ENCODE measurements around the gene HMGCR.

The HMGCR gene

GRCh38 chr5:75380099-75380498 lies 43.1 kb downstream of the HMGCR start:
- H3K36me3 ChIP-seq (replicated peaks; ENCODE audit: insufficient read depth, low read length) = 0 out of 2 replicates have a peak, but pooled peaks cover 4% of the 10 kb centered on the region
- H3K9me3 ChIP-seq (replicated peaks; ENCODE audit: insufficient read depth, low read length) = no peaks in the 10 kb centered on the region

GRCh38 chr5:75381456-75381855 lies 44.4 kb downstream of the HMGCR start:
- no peaks in the 10 kb centered on the region for H3F3A ChIP-seq (ENCODE audit: insufficient read depth, low read length)
- H3K9me2 ChIP-seq (replicated peaks; ENCODE audit: insufficient read depth, low read length) = no peaks in the 10 kb centered on the region
- no peaks in the 10 kb centered on the region for H3K4me1 ChIP-seq (ENCODE audit: low read length)
- H3K27me3 ChIP-seq (replicated peaks; ENCODE audit: insufficient read depth, low read length) = no peaks in the 10 kb centered on the region
- no peak overlapping the region for H2AFZ ChIP-seq (ENCODE audit: low read length)
- no peaks in the 10 kb centered on the region for H3K9me3 ChIP-seq (replicated peaks; ENCODE audit: insufficient read depth, low read length)
- no peak for DNase-seq
- TF ChIP-seq CTCF (IDR thresholded peaks at IDR 0.05; ENCODE audit: low read length) = no peak
- no peak overlapping the region for H3K27ac ChIP-seq (ENCODE audit: low read length)
- no peak overlapping the region for H3K4me2 ChIP-seq (ENCODE audit: low read depth, low read length)
- H3K4me3 ChIP-seq (ENCODE audit: low read length) = no peak overlapping the region
- H3K36me3 ChIP-seq (replicated peaks; ENCODE audit: insufficient read depth, low read length) = 0 out of 2 replicates have a peak, but pooled peaks cover 4% of the 10 kb centered on the region
- no peaks in the 10 kb centered on the region for H3K79me2 ChIP-seq (ENCODE audit: low read length)
- no peaks in the 10 kb centered on the region for H4K20me1 ChIP-seq (ENCODE audit: insufficient read depth, low read length)
- no peak overlapping the region for H3K9ac ChIP-seq (ENCODE audit: low read length)

More at GRCh38 chr5:75380099-75380498, 43.1 kb downstream of the HMGCR start:
- TF ChIP-seq CTCF (IDR thresholded peaks at IDR 0.05; ENCODE audit: low read length) (no peak), EZH2 (optimal IDR thresholded peaks at IDR 0.05; ENCODE audit: low read depth, low read length) (no peak), EZH2phosphoT487 (IDR thresholded peaks at IDR 0.05; ENCODE audit: low read length) (no peak)
- no peak overlapping the region for H3K27ac ChIP-seq (ENCODE audit: low read length)
- no peaks in the 10 kb centered on the region for H3K9me2 ChIP-seq (replicated peaks; ENCODE audit: insufficient read depth, low read length)
- DNase-seq = no peak
- H3K4me1 ChIP-seq (ENCODE audit: low read length) = no peaks in the 10 kb centered on the region
- H3K4me3 ChIP-seq (ENCODE audit: low read length) = no peak overlapping the region
- no peak overlapping the region for H3K4me2 ChIP-seq (ENCODE audit: low read depth, low read length)
- no peaks in the 10 kb centered on the region for H3F3A ChIP-seq (ENCODE audit: insufficient read depth, low read length)
- no peaks in the 10 kb centered on the region for H3K79me2 ChIP-seq (ENCODE audit: low read length)
- H2AFZ ChIP-seq (ENCODE audit: low read length) = no peak overlapping the region
- no peaks in the 10 kb centered on the region for H3K27me3 ChIP-seq (replicated peaks; ENCODE audit: insufficient read depth, low read length)
- no peaks in the 10 kb centered on the region for H4K20me1 ChIP-seq (ENCODE audit: insufficient read depth, low read length)
- no peak overlapping the region for H3K9ac ChIP-seq (ENCODE audit: low read length)

- no peak overlapping the region for H2AFZ ChIP-seq (ENCODE audit: low read length)
- no peaks in the 10 kb centered on the region for H3K9me3 ChIP-seq (replicated peaks; ENCODE audit: insufficient read depth, low read length)
- no peak overlapping the region for H3K4me2 ChIP-seq (ENCODE audit: low read depth, low read length)
- no peak overlapping the region for H3K27ac ChIP-seq (ENCODE audit: low read length)
- no peak overlapping the region for H3K9ac ChIP-seq (ENCODE audit: low read length)
- no peaks in the 10 kb centered on the region for H3K27me3 ChIP-seq (replicated peaks; ENCODE audit: insufficient read depth, low read length)
- H3K36me3 ChIP-seq (replicated peaks; ENCODE audit: insufficient read depth, low read length) = 0 out of 2 replicates have a peak, but pooled peaks cover 4% of the 10 kb centered on the region
- no peaks in the 10 kb centered on the region for H3K79me2 ChIP-seq (ENCODE audit: low read length)
- no peaks in the 10 kb centered on the region for H3F3A ChIP-seq (ENCODE audit: insufficient read depth, low read length)
- H3K9me2 ChIP-seq (replicated peaks; ENCODE audit: insufficient read depth, low read length) = no peaks in the 10 kb centered on the region
- no peaks in the 10 kb centered on the region for H3K4me1 ChIP-seq (ENCODE audit: low read length)
- no peak for TF ChIP-seq CTCF (IDR thresholded peaks at IDR 0.05; ENCODE audit: low read length)
- no peak for DNase-seq
- H4K20me1 ChIP-seq (ENCODE audit: insufficient read depth, low read length) = no peaks in the 10 kb centered on the region
- H3K4me3 ChIP-seq (ENCODE audit: low read length) = no peak overlapping the region
Observed at GRCh38 chr5:75384218-75384617, 47.2 kb downstream of the HMGCR start.
